Measurements from ENCODE around the gene KCNN3.

KCNN3 gene

DNA sequence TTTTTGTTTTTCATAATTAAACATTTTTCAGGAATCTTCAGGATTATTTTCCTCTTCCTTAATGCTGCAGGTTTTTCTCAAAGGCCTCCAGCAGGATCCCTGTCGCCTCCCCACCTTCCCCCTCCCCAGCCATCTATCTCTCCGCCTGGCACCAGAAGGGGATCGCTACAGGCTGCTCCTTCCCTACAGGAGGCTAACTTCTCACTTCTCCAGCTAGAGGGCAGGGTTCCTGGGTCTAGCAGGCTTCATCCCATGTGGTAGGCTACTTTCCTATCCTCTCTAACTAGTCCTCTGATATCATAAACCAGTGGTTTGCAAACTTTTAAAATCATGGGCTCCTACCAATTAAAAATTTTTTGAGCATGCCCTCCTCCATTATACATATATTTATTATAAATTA is 104.1 kb downstream of the KCNN3 start:
- DNase-seq (ENCODE audit: low read depth in 1 of 2, low spot score in 1 of 2) = peak in 1 of 2 experiments; percentile 45
- peaks cover 24% of the 10 kb centered on the region for H3K27me3 ChIP-seq (ENCODE audit: insufficient read depth, poor library complexity, severe bottlenecking)
- no peak overlapping the region for H3K27ac ChIP-seq (replicated peaks)
- H3K4me3 ChIP-seq (replicated peaks; ENCODE audit: insufficient read depth, low read length) = no peak overlapping the region
- TF ChIP-seq GABPA (IDR thresholded peaks at IDR 0.05; ENCODE audit: low read depth) = no peak
- TF ChIP-seq, protein P1, sequence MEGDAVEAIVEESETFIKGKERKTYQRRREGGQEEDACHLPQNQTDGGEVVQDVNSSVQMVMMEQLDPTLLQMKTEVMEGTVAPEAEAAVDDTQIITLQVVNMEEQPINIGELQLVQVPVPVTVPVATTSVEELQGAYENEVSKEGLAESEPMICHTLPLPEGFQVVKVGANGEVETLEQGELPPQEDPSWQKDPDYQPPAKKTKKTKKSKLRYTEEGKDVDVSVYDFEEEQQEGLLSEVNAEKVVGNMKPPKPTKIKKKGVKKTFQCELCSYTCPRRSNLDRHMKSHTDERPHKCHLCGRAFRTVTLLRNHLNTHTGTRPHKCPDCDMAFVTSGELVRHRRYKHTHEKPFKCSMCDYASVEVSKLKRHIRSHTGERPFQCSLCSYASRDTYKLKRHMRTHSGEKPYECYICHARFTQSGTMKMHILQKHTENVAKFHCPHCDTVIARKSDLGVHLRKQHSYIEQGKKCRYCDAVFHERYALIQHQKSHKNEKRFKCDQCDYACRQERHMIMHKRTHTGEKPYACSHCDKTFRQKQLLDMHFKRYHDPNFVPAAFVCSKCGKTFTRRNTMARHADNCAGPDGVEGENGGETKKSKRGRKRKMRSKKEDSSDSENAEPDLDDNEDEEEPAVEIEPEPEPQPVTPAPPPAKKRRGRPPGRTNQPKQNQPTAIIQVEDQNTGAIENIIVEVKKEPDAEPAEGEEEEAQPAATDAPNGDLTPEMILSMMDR (IDR thresholded peaks at IDR 0.05; ENCODE audit: insufficient read depth, low read length) = peak; percentile 25
- TF ChIP-seq, protein P2, sequence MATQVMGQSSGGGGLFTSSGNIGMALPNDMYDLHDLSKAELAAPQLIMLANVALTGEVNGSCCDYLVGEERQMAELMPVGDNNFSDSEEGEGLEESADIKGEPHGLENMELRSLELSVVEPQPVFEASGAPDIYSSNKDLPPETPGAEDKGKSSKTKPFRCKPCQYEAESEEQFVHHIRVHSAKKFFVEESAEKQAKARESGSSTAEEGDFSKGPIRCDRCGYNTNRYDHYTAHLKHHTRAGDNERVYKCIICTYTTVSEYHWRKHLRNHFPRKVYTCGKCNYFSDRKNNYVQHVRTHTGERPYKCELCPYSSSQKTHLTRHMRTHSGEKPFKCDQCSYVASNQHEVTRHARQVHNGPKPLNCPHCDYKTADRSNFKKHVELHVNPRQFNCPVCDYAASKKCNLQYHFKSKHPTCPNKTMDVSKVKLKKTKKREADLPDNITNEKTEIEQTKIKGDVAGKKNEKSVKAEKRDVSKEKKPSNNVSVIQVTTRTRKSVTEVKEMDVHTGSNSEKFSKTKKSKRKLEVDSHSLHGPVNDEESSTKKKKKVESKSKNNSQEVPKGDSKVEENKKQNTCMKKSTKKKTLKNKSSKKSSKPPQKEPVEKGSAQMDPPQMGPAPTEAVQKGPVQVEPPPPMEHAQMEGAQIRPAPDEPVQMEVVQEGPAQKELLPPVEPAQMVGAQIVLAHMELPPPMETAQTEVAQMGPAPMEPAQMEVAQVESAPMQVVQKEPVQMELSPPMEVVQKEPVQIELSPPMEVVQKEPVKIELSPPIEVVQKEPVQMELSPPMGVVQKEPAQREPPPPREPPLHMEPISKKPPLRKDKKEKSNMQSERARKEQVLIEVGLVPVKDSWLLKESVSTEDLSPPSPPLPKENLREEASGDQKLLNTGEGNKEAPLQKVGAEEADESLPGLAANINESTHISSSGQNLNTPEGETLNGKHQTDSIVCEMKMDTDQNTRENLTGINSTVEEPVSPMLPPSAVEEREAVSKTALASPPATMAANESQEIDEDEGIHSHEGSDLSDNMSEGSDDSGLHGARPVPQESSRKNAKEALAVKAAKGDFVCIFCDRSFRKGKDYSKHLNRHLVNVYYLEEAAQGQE (IDR thresholded peaks at IDR 0.05; ENCODE audit: insufficient replicate concordance, low read depth) = no peak
- TF ChIP-seq SPI1 (IDR thresholded peaks at IDR 0.05; ENCODE audit: borderline replicate concordance, low read depth) = no peak
- TF ChIP-seq POLR2AphosphoS5 (IDR thresholded peaks at IDR 0.05; ENCODE audit: low read depth) = no peak

DNA sequence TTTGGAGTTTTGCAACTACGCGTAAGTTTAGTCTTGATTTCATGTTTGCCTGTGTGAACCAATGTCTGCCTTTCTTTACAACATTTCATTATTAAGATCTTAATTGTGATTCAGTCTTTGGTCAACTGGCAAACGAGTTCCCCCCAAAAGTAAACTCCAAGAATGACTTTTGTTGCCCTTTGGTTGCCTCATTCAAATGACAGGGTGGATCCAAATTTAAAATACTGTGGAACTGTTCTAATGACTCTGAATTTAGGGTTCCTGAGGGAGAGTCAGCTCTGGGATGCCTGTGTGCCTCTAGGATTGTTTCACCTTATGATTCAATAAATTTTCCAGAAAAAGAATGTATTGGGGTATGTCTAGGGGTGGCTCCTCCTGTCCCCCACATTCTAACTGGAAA is 105.3 kb downstream of the KCNN3 start:
- no peak for DNase-seq (ENCODE audit: low read depth in 1 of 2, low spot score in 1 of 2)
- peaks cover 36% of the 10 kb centered on the region for H3K27me3 ChIP-seq (ENCODE audit: insufficient read depth, poor library complexity, severe bottlenecking)
- no peak overlapping the region for H3K27ac ChIP-seq (replicated peaks)
- TF ChIP-seq POLR2AphosphoS5 (IDR thresholded peaks at IDR 0.05; ENCODE audit: low read depth) = no peak
- TF ChIP-seq, protein P1 (IDR thresholded peaks at IDR 0.05; ENCODE audit: insufficient read depth, low read length) = no peak
- TF ChIP-seq GABPA (IDR thresholded peaks at IDR 0.05; ENCODE audit: low read depth) = no peak
- TF ChIP-seq SPI1 (IDR thresholded peaks at IDR 0.05; ENCODE audit: borderline replicate concordance, low read depth) = no peak
- TF ChIP-seq, protein P2 (IDR thresholded peaks at IDR 0.05; ENCODE audit: insufficient replicate concordance, low read depth) = no peak
- H3K4me3 ChIP-seq (replicated peaks; ENCODE audit: insufficient read depth, low read length) = no peak overlapping the region

DNA sequence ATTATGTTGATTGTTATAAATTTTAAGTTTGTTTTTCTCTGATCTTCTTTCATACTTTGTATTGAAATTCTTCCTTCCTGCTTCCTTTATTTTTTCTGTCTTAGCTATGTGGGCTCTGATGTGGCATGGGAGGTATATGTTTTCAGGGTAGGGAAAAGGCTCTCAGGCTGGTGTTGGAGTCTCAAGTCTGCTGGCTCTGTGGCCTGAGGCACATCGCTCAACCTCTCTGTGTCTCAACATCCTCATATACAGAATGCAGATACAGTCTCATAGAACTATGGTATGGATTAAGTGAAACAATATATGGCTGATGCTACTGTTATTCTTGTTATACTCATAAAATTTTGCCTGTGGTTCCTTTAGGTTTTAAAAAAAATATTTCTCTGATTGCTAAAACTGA is 105.9 kb downstream of the KCNN3 start:
- DNase-seq (ENCODE audit: low read depth in 1 of 2, low spot score in 1 of 2) = no peak
- H3K27me3 ChIP-seq (ENCODE audit: insufficient read depth, poor library complexity, severe bottlenecking) = peaks cover 39% of the 10 kb centered on the region
- TF ChIP-seq SPI1 (IDR thresholded peaks at IDR 0.05; ENCODE audit: borderline replicate concordance, low read depth) = no peak
- TF ChIP-seq POLR2AphosphoS5 (IDR thresholded peaks at IDR 0.05; ENCODE audit: low read depth) = no peak
- TF ChIP-seq GABPA (IDR thresholded peaks at IDR 0.05; ENCODE audit: low read depth) = no peak
- TF ChIP-seq, protein P1 (IDR thresholded peaks at IDR 0.05; ENCODE audit: insufficient read depth, low read length) = no peak
- TF ChIP-seq, protein P2 (IDR thresholded peaks at IDR 0.05; ENCODE audit: insufficient replicate concordance, low read depth) = no peak
- no peak overlapping the region for H3K4me3 ChIP-seq (replicated peaks; ENCODE audit: insufficient read depth, low read length)
- H3K27ac ChIP-seq (replicated peaks) = no peak overlapping the region
